KMS-11 (cell line): Measurements from ENCODE around the gene ZBTB17.

ENCODE experiments used
- H2AFZ ChIP-seq: fragments of 200-600 bp; sonication (generic); 2 replicates; pipeline ENCODE4 v1.6.1; 2016; ENCODE audit warnings: antibody characterized with exemption, mixed run types, low read depth
- H3K27ac ChIP-seq: fragments of 200-600 bp; sonication (generic); 2 replicates; pipeline ENCODE4 v1.6.1; 2016; ENCODE audit warnings: mild to moderate bottlenecking, mixed run types
- H3K27me3 ChIP-seq: fragments of 200-600 bp; sonication (generic); 2 replicates; pipeline ENCODE4 v1.6.1; 2017; ENCODE audit warnings: mild to moderate bottlenecking, low read depth, mixed run types, moderate library complexity; ENCODE audit not compliant: insufficient read depth
- H3K36me3 ChIP-seq: fragments of 200-600 bp; sonication (generic); 2 replicates; pipeline ENCODE4 v1.6.1; 2017; ENCODE audit warnings: mild to moderate bottlenecking, mixed run types; ENCODE audit not compliant: insufficient read depth
- H3K4me1 ChIP-seq: fragments of 200-600 bp; sonication (generic); 2 replicates; pipeline ENCODE4 v1.6.1; 2016; ENCODE audit warnings: mild to moderate bottlenecking, low read depth, mixed run types; ENCODE audit not compliant: poor library complexity, severe bottlenecking
- H3K4me2 ChIP-seq: fragments of 200-600 bp; sonication (generic); 2 replicates; pipeline ENCODE4 v1.7.0; 2016; ENCODE audit warnings: mild to moderate bottlenecking, mixed run types
- H3K4me3 ChIP-seq: fragments of 200-600 bp; sonication (generic); IDR thresholded peaks from 2 replicates; pipeline ENCODE4 v1.6.1; 2017; ENCODE audit warnings: low read depth, low read length, mixed read lengths; ENCODE audit not compliant: insufficient read depth
- H3K79me2 ChIP-seq: fragments of 200-600 bp; sonication (generic); 2 replicates; pipeline ENCODE4 v1.6.1; 2016; ENCODE audit warnings: low read depth, mixed run types; ENCODE audit not compliant: insufficient read depth
- H3K9ac ChIP-seq: fragments of 200-600 bp; sonication (generic); 2 replicates; pipeline ENCODE4 v1.6.1; 2016; ENCODE audit warnings: mild to moderate bottlenecking, mixed run types
- H4K20me1 ChIP-seq: fragments of 200-600 bp; sonication (generic); 2 replicates; pipeline ENCODE4 v1.6.1; 2016; ENCODE audit warnings: mild to moderate bottlenecking, mixed run types; ENCODE audit not compliant: insufficient read depth
- TF ChIP-seq, protein P1 (sequence below): fragments of 200-600 bp; sonication (generic); conservative IDR thresholded peaks from 2 replicates; pipeline ENCODE4 v1.6.1; 2017; ENCODE audit warnings: low read depth, mild to moderate bottlenecking, antibody characterized with exemption, low read length, moderate library complexity, mixed read lengths

The ZBTB17 gene

DNA sequence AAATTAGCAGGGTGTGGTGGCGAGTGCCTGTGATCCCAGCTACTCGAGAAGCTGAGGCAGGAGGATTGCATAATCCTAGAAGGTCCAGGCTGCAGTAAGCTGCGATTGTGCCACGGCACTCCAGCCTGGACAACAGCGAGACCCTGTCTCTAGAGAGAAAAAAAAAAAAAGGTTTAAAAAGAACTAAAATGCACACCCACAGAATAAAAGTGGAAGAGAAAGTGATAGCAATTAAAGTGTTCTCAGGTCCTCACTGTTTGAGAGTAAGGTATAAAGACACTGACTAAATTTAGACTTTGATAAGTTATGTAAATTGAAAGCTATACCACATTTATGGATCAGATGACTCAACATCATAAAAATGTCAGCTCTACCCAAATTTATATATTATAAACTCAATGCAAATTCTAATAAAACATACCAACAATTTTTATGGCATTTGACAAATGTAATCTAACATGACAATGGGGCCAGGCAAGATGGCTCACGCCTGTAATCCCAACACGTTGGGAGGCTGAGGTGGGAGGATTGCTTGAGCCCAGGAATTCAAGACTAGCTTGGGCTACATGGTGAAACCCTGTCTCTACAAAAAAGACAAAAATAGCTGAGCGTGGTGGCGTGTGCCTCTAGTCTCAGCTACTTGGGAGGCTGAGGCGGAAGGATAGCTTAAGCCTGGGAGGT is 11.8 kb downstream of the ZBTB17 start:
- Histone ChIP-seq H3K27ac (no peak overlapping the region), H3K79me2 (peaks cover 8% of the 10 kb centered on the region; the same call in 1 of the 2 replicates), H3K9ac (no peak overlapping the region), H3K4me2 (no peak overlapping the region), H2AFZ (no peak overlapping the region), H3K27me3 (no peaks in the 10 kb centered on the region), H3K4me3 (no peak overlapping the region), H3K4me1 (peaks cover 38% of the 10 kb centered on the region), H4K20me1 (no peaks in the 10 kb centered on the region), H3K36me3 (no peaks in the 10 kb centered on the region)
- TF ChIP-seq, protein P1, sequence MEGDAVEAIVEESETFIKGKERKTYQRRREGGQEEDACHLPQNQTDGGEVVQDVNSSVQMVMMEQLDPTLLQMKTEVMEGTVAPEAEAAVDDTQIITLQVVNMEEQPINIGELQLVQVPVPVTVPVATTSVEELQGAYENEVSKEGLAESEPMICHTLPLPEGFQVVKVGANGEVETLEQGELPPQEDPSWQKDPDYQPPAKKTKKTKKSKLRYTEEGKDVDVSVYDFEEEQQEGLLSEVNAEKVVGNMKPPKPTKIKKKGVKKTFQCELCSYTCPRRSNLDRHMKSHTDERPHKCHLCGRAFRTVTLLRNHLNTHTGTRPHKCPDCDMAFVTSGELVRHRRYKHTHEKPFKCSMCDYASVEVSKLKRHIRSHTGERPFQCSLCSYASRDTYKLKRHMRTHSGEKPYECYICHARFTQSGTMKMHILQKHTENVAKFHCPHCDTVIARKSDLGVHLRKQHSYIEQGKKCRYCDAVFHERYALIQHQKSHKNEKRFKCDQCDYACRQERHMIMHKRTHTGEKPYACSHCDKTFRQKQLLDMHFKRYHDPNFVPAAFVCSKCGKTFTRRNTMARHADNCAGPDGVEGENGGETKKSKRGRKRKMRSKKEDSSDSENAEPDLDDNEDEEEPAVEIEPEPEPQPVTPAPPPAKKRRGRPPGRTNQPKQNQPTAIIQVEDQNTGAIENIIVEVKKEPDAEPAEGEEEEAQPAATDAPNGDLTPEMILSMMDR = no peak

DNA sequence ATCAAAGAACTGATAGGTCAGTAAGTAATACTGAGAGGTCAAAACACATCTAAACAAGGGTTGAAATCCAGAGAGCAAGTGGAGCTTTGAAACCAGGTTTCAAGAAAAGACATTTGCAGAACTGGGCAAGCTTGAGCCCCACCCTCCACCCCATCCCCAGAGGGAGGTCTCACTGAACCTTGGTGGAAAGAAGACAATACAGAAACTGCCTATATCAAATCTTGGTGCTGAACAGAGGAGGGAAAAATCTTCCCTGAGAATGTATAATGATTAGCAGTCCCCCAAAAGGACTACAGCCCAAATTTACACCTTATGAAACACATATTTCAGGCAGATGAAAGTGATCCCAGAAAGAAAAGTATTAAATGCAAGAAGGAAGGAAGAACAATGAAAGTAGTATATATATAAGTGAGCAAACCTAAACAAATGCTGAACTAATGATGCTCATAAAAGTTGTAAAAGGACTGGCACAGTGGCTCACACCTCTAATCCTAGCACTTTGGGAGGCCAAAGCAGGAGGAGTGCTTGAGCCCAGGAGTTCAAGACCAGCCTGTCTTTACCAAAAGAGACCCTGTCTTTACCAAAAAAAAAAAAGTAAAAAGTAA is 12.4 kb downstream of the ZBTB17 start:
- Histone ChIP-seq H4K20me1 (no peaks in the 10 kb centered on the region), H3K79me2 (peaks cover 8% of the 10 kb centered on the region; the same call in 1 of the 2 replicates), H3K4me3 (no peak overlapping the region), H3K4me2 (no peak overlapping the region), H3K9ac (no peak overlapping the region), H3K27ac (no peak overlapping the region), H3K27me3 (no peaks in the 10 kb centered on the region), H3K4me1 (peaks cover 38% of the 10 kb centered on the region), H3K36me3 (no peaks in the 10 kb centered on the region), H2AFZ (no peak overlapping the region)
- TF ChIP-seq, protein P1 = no peak

DNA sequence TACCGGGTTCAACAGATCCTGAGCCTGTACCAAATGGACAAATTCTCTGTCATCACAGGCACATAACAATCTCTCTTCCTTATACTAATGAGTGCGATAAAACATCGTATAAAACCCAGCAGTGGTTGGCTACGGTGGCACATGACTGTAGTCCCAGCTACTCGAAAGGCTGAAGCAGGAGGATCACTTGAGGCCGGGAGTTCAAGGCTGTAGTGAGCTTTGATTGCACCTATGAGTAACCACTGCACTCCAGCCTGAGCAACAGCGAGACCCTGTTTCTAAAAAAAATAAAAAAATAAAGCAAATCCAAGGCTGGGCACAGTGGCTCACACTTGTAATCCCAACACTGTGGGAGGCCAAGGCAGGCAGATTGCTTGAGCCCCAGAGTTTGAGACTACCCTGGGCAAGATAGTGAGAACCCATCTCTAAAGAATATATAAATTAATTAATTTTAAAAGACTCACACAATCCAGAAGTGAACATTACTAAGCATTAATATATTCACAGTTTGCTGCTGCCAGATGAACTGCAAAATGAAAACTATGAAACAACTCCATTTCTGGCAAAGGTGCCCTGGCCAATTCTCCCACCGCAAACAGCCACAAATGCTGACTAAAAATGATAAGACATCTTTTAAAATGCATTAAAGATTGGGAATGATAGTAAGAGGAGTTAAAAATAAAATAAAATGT is 13.1 kb downstream of the ZBTB17 start:
- no peaks in the 10 kb centered on the region for H3K27me3 ChIP-seq
- TF ChIP-seq, protein P1 = no peak
- H3K27ac ChIP-seq = no peak overlapping the region
- no peak overlapping the region for H3K4me3 ChIP-seq
- H3K9ac ChIP-seq = no peak overlapping the region
- no peak overlapping the region for H3K4me2 ChIP-seq
- no peak overlapping the region for H2AFZ ChIP-seq
- peaks cover 5% of the 10 kb centered on the region; the same call in 1 of the 2 replicates for H3K79me2 ChIP-seq
- H4K20me1 ChIP-seq = no peaks in the 10 kb centered on the region
- H3K36me3 ChIP-seq = no peaks in the 10 kb centered on the region
- H3K4me1 ChIP-seq = peaks cover 38% of the 10 kb centered on the region

DNA sequence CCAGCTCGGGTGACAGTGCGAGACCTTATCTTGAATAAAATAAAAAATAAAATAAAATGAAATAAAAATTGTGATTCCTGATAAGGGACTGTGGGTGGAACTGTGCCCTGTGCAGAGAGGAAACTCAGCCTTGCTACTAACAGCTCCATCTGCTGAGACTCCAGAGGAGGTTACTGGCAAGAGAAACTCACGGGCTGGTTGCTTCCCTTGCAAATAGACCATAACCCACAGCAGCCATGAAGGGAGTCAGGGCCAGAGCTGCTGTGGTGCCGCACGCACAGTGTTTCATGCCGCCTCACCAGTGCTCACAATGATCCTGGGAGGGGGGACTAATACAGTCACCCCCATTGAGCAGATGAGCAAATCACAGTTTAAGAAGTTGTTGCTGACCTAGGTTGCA is 13.7 kb downstream of the ZBTB17 start:
- Histone ChIP-seq H3K9ac (no peak overlapping the region), H3K36me3 (no peaks in the 10 kb centered on the region), H3K27ac (no peak overlapping the region), H2AFZ (no peak overlapping the region), H3K4me3 (no peak overlapping the region), H3K4me1 (peaks cover 38% of the 10 kb centered on the region), H3K27me3 (no peaks in the 10 kb centered on the region), H3K79me2 (peaks cover 3% of the 10 kb centered on the region; the same call in 1 of the 2 replicates), H3K4me2 (no peak overlapping the region), H4K20me1 (no peaks in the 10 kb centered on the region)
- TF ChIP-seq, protein P1 = no peak
